Measurements from ENCODE around the gene PISD.
"Not testable (repeated sequence)": the region's sequence is repeated elsewhere in the genome, so short reads cannot be mapped to it uniquely, and the experiment has no call there.

The PISD gene

DNA sequence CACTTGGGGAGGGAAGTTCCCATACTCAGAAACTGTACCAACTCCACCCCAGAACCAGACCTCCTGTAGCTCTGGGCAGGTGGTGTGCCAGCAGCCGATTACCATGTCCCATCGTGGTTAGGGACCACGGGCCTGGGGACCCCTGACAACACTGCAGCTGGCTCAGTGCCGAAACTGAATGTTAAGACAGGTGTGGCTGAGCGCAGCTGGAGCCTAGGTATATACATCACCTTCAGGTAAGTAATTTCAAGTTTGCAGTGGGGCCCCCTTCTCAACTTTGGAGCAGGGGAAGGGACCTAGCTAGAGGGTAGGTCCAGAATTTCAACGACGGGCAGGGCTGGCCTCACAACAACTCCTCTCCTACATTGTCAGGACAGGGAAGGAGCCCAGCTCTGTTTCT is 20.7 kb upstream of the PISD start:
- no peak for DNase-seq (ENCODE audit: low spot score)
- TF ChIP-seq, protein P1, sequence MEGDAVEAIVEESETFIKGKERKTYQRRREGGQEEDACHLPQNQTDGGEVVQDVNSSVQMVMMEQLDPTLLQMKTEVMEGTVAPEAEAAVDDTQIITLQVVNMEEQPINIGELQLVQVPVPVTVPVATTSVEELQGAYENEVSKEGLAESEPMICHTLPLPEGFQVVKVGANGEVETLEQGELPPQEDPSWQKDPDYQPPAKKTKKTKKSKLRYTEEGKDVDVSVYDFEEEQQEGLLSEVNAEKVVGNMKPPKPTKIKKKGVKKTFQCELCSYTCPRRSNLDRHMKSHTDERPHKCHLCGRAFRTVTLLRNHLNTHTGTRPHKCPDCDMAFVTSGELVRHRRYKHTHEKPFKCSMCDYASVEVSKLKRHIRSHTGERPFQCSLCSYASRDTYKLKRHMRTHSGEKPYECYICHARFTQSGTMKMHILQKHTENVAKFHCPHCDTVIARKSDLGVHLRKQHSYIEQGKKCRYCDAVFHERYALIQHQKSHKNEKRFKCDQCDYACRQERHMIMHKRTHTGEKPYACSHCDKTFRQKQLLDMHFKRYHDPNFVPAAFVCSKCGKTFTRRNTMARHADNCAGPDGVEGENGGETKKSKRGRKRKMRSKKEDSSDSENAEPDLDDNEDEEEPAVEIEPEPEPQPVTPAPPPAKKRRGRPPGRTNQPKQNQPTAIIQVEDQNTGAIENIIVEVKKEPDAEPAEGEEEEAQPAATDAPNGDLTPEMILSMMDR (IDR thresholded peaks at IDR 0.05; ENCODE audit: extremely low read depth, missing control alignments) = no peak

DNA sequence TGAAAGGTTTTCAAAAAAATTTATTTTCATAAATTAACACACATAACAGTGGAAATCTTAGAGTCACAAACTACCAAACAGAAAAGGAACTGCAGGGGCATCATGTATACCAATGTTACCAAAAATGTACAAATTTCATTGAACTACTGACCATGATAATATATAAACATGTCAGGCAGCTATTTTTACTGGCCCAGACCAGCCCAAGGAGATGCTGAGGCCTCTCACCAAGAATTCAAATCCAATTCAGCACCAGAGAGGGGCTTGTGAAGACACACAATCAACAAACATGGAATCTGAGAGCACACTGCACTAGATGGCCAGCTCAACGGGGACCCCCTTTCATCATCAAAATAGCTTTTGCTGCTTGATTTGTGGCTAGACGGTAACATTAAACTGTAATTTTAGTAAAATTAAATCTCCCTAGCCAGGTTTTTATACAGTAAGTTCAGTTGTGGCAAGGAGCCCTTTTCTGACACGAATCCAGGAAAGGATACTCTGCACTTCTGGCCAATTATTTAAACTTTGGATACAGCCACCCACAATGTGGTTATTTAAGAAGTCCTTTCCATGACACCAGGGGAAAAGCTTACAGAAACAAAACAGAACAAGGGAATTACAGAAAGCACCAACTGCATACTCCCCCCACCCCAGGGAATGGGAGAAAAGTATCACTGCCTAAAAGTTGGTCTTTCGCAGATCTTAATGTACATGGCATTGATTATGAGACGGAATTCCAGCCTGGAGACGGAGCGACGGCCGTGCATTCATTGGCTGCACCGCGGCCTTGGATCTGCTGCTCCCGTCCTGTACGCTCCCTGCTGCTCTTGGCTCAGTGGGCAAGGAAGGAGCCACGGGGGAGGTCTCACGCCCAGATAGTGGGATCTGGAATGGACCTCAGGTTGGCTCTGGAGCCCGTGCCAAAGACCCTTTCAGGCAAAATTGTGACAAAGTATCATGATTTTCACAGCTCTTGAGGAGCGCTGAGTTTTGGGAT is 19.6 kb upstream of the PISD start:
- DNase-seq (ENCODE audit: low spot score) = no peak
- TF ChIP-seq, protein P1 (IDR thresholded peaks at IDR 0.05; ENCODE audit: extremely low read depth, missing control alignments) = no peak

DNA sequence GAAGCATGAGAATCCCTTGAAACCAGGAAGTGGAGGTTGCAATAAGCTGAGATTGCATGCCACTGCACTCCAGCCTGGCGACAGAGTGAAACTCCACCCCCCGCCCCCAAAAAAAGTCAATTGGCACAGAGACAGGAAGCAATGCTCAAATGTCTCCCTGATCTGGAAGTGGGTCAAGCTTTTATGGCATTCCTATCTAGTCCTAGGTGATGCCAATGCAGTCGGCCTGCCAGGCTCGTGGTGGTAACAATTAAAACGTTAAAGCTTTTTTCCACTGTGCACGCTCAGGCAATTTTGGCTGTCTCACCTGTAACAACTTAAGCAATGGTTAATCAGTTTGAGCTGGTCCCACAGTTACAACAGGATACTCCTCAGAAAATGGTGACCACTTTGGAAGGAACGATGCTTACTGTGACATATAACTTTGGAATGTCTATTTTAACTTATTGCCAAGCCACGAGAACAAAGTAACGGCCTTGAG is 18.9 kb upstream of the PISD start:
- TF ChIP-seq, protein P1 (IDR thresholded peaks at IDR 0.05; ENCODE audit: extremely low read depth, missing control alignments) = no peak
- no peak for DNase-seq (ENCODE audit: low spot score)

DNA sequence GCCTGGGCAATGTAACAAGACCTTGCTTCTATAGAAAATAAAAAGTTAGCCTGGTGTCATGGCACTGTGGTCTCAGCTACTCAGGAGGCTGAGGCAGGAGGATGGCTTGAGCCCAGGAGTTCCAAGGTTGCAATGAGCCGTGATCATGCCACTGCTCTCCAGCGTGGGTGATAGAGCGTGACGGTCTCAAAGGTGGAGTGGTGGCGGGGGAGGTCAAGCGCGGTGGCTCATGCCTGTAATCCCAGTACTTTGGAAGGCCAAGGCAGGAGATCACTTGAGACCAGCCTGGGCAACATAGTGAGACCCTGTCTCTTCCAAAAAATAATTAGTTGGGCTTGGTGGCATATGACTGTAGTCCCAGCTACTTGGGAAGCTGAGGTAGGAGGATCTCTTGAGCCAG is 16.7 kb upstream of the PISD start:
- TF ChIP-seq, protein P1 (IDR thresholded peaks at IDR 0.05; ENCODE audit: extremely low read depth, missing control alignments) = no peak
- no peak for DNase-seq (ENCODE audit: low spot score)

DNA sequence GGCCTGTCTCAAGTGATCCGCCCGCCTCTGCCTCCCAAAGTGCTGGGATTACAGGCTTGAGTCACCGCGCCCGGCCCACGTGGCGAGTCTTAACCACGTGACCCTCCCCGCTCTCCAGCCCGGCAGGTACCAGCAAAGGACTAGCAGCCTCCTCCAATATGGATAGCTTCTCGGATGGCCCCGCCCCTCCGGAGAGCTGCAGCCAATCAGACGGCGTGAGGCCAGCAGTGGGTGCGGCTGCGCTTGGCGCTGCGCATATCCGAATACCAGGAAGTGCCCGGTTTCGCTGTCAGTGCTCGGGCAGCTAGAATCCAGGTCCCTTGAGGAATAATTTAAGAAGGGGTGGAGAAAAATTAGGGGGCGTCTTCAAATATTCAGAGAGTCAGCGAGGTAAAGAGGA is 14.7 kb upstream of the PISD start:
- TF ChIP-seq, protein P1 (IDR thresholded peaks at IDR 0.05; ENCODE audit: extremely low read depth, missing control alignments) = no peak
- DNase-seq (ENCODE audit: low spot score) = peak; percentile 88

DNA sequence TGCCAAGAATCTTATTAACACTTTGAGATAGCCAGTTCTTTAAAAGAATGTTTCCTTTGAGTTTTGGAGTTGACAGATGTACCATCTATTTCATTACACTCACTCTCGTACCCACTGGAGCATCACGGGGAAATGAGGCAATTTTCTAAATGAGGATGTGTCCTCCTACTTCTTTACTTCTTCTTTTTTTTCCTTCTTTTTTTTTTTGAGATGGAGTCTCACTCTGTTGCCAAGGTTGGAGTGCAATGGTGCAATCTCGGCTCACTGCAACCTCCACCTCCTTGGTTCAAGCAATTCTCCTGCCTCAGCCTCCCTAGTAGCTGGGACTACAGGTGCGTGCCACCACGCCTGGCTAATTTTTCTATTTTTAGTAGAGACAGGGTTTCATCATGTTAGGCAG is 12.2 kb upstream of the PISD start:
- DNase-seq (ENCODE audit: low spot score) = not testable (repeated sequence)

DNA sequence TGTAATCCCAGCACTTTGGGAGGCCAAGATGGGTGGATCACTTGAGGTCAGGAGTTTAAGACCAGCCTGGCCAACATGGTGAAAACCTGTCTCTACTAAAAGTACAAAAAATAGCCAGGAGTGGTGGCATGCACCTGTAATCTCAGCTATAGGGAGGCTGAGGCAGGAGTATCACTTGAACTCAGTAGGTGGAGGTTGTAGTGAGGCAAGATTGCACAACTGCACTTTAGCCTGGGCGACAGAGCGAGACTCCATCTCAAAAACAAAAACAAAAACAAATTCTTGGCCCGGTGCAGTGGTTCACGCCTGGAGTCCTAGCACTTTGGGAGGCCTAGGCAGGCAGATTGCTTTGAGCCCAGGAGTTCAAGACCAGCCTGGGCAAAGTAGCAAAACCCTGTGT is 6.8 kb upstream of the PISD start:
- not testable (repeated sequence) for DNase-seq (ENCODE audit: low spot score)

DNA sequence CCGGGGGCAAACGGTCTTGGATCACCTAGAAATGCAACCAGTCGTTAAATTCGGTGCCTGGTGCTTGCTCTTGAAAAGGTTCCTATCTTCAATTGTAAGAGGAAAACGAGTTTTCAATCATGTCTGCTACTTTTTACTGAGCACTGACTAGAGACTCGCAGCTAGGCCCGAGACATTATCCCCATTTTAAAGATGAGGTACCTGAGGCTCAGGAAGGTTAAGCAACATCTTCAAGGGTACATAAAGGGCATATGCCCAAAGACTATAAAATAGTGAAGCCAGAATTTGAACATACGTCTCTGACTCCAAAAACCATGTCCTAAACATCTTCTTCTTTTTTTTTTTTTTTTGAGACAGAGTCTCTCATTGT is 638 bp upstream of the PISD start:
- TF ChIP-seq, protein P1 (IDR thresholded peaks at IDR 0.05; ENCODE audit: extremely low read depth, missing control alignments) = no peak

DNA sequence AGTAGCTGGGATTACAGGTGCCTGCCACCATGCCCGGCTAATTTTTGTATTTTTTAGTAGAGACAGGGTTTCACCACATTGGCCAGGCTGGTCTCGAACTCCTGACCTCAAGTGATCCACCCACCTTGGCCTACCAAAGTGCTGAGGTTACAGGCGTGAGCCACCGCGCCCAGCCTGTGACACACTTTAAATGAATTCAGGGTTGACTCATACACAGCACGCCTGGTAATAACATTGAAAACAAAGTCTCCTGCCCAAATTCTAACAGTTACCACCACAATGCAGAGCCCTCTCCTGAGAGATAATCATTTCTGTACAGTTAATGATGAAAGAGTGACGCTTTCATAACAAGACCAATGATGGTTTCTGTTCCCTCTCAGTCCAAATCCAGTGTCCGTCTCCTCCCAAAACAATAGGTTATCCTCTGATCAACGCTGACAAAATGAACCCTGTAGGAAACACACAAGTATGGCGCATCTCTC is 1.1 kb downstream of the PISD start:
- DNase-seq (ENCODE audit: low spot score) = peak; percentile 32

More for the DNA sequence above, 638 bp upstream of the PISD start:
- no peak for DNase-seq (ENCODE audit: low spot score)
